ENCODE results near the gene PRDM12. TPM values are rescaled to one million over a fixed set of nuclear protein-coding genes. Genes with fewer than 3 reads are reported as not detected.

The PRDM12 gene
- not detected for total RNA-seq

- intact Hi-C loops (cut with DNase I; ENCODE audit: low total_unique reads): no loop called here
- H3K9me3 ChIP-seq: no peaks in the 10 kb centered on the region
- no peaks in the 10 kb centered on the region for H3K36me3 ChIP-seq
- H3K27me3 ChIP-seq: peaks cover 38 to 64% of the 10 kb centered on the region in 2 donors
- no peak for DNase-seq
- H3K4me3 ChIP-seq: no peak within 1 kb of the TSS
- TF ChIP-seq POLR2A (IDR thresholded peaks at IDR 0.05) (no peak), CTCF (IDR thresholded peaks at IDR 0.05) (no peak)
- no peak within 1 kb of the TSS for H3K27ac ChIP-seq
- peaks cover 0 to 62% of the 10 kb centered on the region in 2 donors for H3K4me1 ChIP-seq
Measured at GRCh38 chr9:130664251-130665028, at the start of gene PRDM12. TSS of gene PRDM12 (plus strand) at chr9:130664594. CDS start at chr9:130664654, 60 bp downstream.

- TF ChIP-seq CTCF (IDR thresholded peaks at IDR 0.05) (no peak), POLR2A (IDR thresholded peaks at IDR 0.05) (no peak)
- Histone ChIP-seq H3K4me1 (no peaks in the 10 kb centered on the region), H3K4me3 (no peak overlapping the region), H3K27ac (no peak overlapping the region), H3K27me3 (no peaks in the 10 kb centered on the region), H3K9me3 (no peaks in the 10 kb centered on the region), H3K36me3 (no peaks in the 10 kb centered on the region)
- intact Hi-C loops (cut with DNase I; ENCODE audit: low total_unique reads): no loop called here
- DNase-seq: no peak
Measured at GRCh38 chr9:130616451-130616850, 47.9 kb upstream of the PRDM12 start.

GRCh38 chr9:130623466-130623865 is 40.9 kb upstream of the PRDM12 start:
- TF ChIP-seq CTCF (IDR thresholded peaks at IDR 0.05): no peak
- H3K27ac ChIP-seq: no peak overlapping the region
- no peaks in the 10 kb centered on the region for H3K27me3 ChIP-seq
- no peaks in the 10 kb centered on the region for H3K36me3 ChIP-seq
- intact Hi-C loops (cut with DNase I; ENCODE audit: low total_unique reads): no loop called here
- no peaks in the 10 kb centered on the region for H3K9me3 ChIP-seq
- H3K4me1 ChIP-seq: no peaks in the 10 kb centered on the region
- H3K4me3 ChIP-seq: no peak overlapping the region
- no peak for DNase-seq

GRCh38 chr9:130624154-130624553 is 40.2 kb upstream of the PRDM12 start:
- no peak overlapping the region for H3K27ac ChIP-seq
- no peaks in the 10 kb centered on the region for H3K9me3 ChIP-seq
- H3K36me3 ChIP-seq: no peaks in the 10 kb centered on the region
- intact Hi-C loops (cut with DNase I; ENCODE audit: low total_unique reads): no loop called here
- H3K27me3 ChIP-seq: no peaks in the 10 kb centered on the region
- H3K4me3 ChIP-seq: no peak overlapping the region
- no peaks in the 10 kb centered on the region for H3K4me1 ChIP-seq
- DNase-seq: no peak
- no peak for TF ChIP-seq POLR2A (IDR thresholded peaks at IDR 0.05)
- no peak for TF ChIP-seq CTCF (IDR thresholded peaks at IDR 0.05)

GRCh38 chr9:130626249-130626996 is 38.0 kb upstream of the PRDM12 start:
- Histone ChIP-seq H3K9me3 (no peaks in the 10 kb centered on the region), H3K27ac (no peak overlapping the region), H3K4me1 (no peaks in the 10 kb centered on the region), H3K27me3 (no peaks in the 10 kb centered on the region), H3K36me3 (no peaks in the 10 kb centered on the region), H3K4me3 (no peak overlapping the region)
- TF ChIP-seq POLR2A (IDR thresholded peaks at IDR 0.05) (no peak), CTCF (IDR thresholded peaks at IDR 0.05) (no peak)
- intact Hi-C loops (cut with DNase I; ENCODE audit: low total_unique reads): no loop called here
- no peak for DNase-seq

All from uterus (tissue), 4 donors.